Measurements from ENCODE around the gene ATP5F1B. TPM values are rescaled to one million over a fixed set of nuclear protein-coding genes. Genes with fewer than 3 reads are reported as not detected.

Gene ATP5F1B
- total RNA-seq, 1 donor from 2014 or later, result 405 TPM

- Histone ChIP-seq H3K4me1 (peaks cover 78% of the 10 kb centered on the region), H3K9me3 (no peaks in the 10 kb centered on the region), H3K4me3 (peak overlapping the region; percentile 93 to 99), H3K27ac (peak overlapping the region; percentile 100), H3K36me3 (no peaks in the 10 kb centered on the region), H3K27me3 (no peaks in the 10 kb centered on the region)
- TF ChIP-seq POLR2A (IDR thresholded peaks at IDR 0.05), result no peak
- no peak for TF ChIP-seq CTCF (IDR thresholded peaks at IDR 0.05)
- no peak for TF ChIP-seq POLR2AphosphoS5 (IDR thresholded peaks at IDR 0.05; ENCODE audit: insufficient read depth in 1 of 2, low read depth in 1 of 2)
- intact Hi-C loops (cut with DNase I), result loop anchor here (10.0 kb wide), 1 partner anchor 115 kb away; no protein-coding TSS in a partner anchor
- DNase-seq (ENCODE audit: extremely low spot score in 2 of 2), result no peak
Measured at GRCh38 chr12:56629459-56630179, 16.2 kb downstream of the ATP5F1B start.

- intact Hi-C loops (cut with DNase I), result no loop called here
- no peaks in the 10 kb centered on the region for H3K36me3 ChIP-seq
- TF ChIP-seq POLR2A (IDR thresholded peaks at IDR 0.05) (no peak), POLR2AphosphoS5 (IDR thresholded peaks at IDR 0.05; ENCODE audit: insufficient read depth in 1 of 2, low read depth in 1 of 2) (peak in 1 of 2 donors; percentile 84), CTCF (IDR thresholded peaks at IDR 0.05) (no peak)
- H3K27me3 ChIP-seq, result no peaks in the 10 kb centered on the region
- H3K27ac ChIP-seq, result peak overlapping the region; percentile 100
- DNase-seq (ENCODE audit: extremely low spot score in 2 of 2), result no peak
- peaks cover 78% of the 10 kb centered on the region for H3K4me1 ChIP-seq
- peak overlapping the region; percentile 93 to 99 for H3K4me3 ChIP-seq
- no peaks in the 10 kb centered on the region for H3K9me3 ChIP-seq
Measured at GRCh38 chr12:56628671-56629458, 16.9 kb downstream of the ATP5F1B start.

GRCh38 chr12:56626701-56627100 is 19.1 kb downstream of the ATP5F1B start:
- Histone ChIP-seq H3K27me3 (no peaks in the 10 kb centered on the region), H3K27ac (no peak overlapping the region), H3K4me3 (no peak overlapping the region), H3K4me1 (peaks cover 75% of the 10 kb centered on the region), H3K36me3 (no peaks in the 10 kb centered on the region), H3K9me3 (no peaks in the 10 kb centered on the region)
- no peak for DNase-seq (ENCODE audit: extremely low spot score in 2 of 2)
- intact Hi-C loops (cut with DNase I), result no loop called here
- no peak for TF ChIP-seq POLR2AphosphoS5 (IDR thresholded peaks at IDR 0.05; ENCODE audit: insufficient read depth in 1 of 2, low read depth in 1 of 2)
- no peak for TF ChIP-seq POLR2A (IDR thresholded peaks at IDR 0.05)
- no peak for TF ChIP-seq CTCF (IDR thresholded peaks at IDR 0.05)

- no peak for DNase-seq (ENCODE audit: extremely low spot score in 2 of 2)
- H3K9me3 ChIP-seq, result no peaks in the 10 kb centered on the region
- peaks cover 0 to 4% of the 10 kb centered on the region in 2 donors for H3K36me3 ChIP-seq
- peaks cover 78% of the 10 kb centered on the region for H3K4me1 ChIP-seq
- intact Hi-C loops (cut with DNase I), result no loop called here
- no peaks in the 10 kb centered on the region for H3K27me3 ChIP-seq
- no peak overlapping the region for H3K4me3 ChIP-seq
- TF ChIP-seq CTCF (IDR thresholded peaks at IDR 0.05) (no peak), POLR2A (IDR thresholded peaks at IDR 0.05) (no peak), POLR2AphosphoS5 (IDR thresholded peaks at IDR 0.05; ENCODE audit: insufficient read depth in 1 of 2, low read depth in 1 of 2) (no peak)
- H3K27ac ChIP-seq, result no peak overlapping the region
Measured at GRCh38 chr12:56622535-56622934, 23.2 kb downstream of the ATP5F1B start.

Data from vagina (tissue), 2 donors.